GM18868 (cell line): ENCODE results near the gene GDPGP1.
"Not testable (repeated sequence)": the region's sequence is repeated elsewhere in the genome, so short reads cannot be mapped to it uniquely, and the experiment has no call there.

Experiments used
- ATAC-seq: cut with Tn5 transposase; IDR thresholded peaks from one replicate; pipeline ENCODE4 v1.9.1; 2021; ENCODE audit warnings: mild to moderate bottlenecking, moderate library complexity; ENCODE audit not compliant: unreplicated experiment

GDPGP1 gene

DNA sequence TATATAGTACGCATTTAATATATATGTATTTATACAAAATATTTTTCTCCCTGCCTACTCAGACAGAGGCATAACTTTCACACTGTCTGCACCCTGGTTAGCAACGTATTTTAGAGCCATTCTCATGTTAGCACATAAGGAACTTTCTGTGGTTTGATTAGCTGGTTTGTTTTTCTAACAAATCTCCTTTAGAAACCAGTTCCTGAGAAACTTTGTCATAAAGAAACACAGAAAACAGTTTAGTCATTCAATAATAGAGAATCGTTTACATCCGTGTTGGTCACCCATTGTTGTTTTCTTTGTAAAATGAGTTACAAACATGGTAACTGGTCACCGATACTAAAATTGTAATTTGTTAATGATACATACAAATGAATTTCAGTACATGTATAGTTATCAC, 25.5 kb downstream of the GDPGP1 start:
- peak; percentile 79 for ATAC-seq

DNA sequence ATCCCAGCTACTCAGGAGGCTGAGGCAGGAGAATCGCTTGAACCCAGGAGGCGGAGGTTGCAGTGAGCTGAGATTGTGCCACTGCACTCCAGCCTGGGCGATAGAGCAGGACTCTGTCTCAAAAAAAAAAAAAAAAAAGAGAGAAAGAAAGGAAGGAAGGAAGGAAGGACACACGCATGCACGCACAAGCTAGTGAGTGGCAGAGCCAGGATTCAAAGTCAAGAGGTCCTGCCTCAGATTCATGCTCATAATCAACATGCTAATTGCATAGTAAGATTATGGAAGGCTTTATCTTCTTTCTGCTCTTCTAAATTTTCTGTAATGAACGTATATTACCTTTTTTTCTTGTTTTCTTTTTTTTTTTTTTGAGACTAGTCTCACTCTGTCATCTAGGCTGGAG, 26.7 kb downstream of the GDPGP1 start:
- not testable (repeated sequence) for ATAC-seq

DNA sequence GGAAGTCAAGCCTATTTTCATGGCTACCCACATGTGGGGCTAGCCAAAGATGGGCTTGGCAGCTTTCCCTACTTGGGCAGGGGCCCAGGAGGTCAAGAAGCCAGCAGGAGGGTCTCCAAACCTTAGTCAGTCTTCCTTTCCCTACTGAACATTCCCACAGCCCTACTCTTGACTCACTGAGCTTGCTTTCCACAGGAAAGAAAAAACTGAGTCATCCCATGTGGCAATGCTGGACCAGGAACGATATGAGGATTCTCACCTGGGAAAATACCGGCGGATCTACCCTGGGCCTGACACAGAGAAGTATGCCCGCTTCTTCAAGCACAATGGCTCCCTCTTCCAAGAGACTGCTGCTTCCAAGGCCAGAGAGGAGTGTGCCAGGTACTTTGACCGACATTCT, 27.8 kb downstream of the GDPGP1 start:
- ATAC-seq: no peak

DNA sequence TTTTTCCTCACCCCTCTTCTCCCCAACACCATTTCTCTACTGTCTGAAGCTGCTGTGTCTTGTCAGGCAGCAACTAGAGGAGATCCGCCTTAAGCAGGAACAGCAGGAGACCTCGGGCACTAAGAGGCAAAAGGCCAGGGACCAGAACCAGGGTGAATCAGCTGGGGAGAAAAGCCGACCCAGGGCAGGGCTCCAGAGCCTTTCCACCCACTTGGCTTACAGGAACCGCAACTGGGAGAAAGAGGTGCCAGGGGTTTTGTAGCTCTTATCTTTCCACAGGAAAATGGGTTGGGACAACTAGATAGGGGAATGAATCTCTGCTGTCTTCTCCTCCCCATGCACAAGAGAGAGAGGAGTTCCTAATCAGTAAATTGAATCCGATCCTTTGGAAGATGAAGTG, 28.4 kb downstream of the GDPGP1 start:
- ATAC-seq: no peak

DNA sequence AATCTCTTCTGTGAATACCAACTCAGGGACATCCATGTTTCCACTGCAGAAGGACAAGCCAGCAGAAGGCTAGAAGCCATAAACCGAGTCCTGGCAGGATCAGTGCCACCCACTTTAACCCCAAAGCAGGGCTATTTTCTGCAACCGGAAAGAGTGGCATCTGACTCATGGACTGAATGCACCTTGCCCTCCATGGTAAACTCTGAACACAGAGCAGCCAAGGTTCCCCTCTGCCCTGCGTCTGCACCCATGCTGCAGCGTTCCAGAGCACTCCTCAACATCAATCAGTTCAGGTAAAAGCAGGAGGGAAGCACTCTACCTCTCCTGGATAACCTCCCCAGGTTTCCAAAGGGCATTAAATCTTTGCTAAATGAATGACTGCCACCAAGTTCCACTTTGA, 30.7 kb downstream of the GDPGP1 start:
- no peak for ATAC-seq

DNA sequence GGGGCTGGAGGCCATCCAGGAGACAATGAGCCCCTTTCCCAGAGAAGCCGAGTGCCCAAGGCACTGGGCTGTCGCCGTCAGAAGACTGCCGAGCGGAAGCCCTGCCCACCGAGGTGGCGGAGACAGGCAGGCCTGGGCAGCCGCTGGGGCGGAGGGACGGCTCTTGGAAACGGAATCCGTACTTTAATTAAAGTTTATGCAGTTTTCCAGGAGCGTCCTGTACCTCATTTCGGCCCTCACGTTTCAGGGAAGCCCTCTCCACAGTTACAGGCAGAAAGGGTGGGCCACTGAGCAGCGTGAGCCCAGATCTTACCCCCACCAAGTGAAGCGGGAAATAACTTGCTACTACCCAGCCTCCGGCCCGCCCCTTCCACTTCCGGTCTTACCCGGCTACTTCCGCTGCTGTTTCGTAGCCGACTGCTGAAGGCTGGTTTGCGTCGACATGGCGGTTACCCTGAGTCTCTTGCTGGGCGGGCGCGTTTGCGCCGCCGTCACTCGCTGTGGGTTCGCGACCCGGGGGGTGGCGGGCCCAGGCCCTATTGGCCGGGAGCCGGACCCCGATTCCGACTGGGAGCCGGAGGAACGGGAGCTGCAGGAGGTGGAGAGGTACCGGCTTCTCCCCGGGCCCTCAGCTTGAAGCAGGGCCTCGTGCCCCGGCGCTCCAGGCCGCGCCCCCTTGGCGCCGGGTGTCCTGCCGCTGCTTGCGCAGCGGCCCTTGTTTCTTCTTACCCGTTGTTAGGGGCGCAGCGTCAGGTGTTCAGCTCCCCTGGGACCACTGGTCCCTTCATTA, 31.5 kb downstream of the GDPGP1 start, which contains the start of gene NGRN:
Gene NGRN, plus strand, starts transcription at position 402 of the 790 bp plus-strand sequence. Its CDS starts 41 bp downstream, at position 443.
- peak; percentile 92 for ATAC-seq

DNA sequence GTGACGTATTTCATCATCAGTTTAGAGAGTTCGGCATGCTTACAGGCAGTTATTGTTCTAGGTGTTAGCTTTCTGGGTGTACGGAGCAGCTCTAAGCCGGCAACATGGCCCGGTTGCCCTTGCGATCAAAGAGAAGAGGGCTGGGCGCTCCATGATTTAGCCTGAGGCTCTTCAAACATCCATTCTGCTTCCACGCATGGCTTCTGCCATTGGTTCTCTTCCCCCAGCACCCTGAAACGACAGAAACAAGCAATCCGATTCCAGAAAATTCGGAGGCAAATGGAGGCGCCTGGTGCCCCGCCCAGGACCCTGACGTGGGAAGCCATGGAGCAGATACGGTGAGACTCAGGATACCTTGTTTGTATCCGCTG, 32.0 kb downstream of the GDPGP1 start:
- peak; percentile 1 for ATAC-seq

DNA sequence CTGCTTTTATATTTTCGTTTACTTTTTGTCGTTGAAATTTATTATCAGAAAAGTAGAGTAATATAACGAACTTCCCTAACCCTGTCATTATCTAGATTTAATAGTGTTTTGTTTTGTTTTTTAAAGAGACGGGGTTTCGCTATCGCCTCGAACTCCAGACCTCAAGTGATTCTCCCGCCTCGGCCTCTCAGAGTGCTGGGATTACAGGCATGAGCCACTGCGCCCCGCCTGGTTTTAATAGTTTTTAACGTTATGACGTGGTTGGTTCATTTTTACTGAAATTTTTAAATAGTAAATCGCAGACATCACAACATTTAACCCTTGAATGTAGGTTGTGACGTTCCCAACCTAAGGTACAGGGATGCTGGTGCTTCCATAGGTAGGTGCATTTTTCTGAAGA, 32.5 kb downstream of the GDPGP1 start:
- no peak for ATAC-seq

DNA sequence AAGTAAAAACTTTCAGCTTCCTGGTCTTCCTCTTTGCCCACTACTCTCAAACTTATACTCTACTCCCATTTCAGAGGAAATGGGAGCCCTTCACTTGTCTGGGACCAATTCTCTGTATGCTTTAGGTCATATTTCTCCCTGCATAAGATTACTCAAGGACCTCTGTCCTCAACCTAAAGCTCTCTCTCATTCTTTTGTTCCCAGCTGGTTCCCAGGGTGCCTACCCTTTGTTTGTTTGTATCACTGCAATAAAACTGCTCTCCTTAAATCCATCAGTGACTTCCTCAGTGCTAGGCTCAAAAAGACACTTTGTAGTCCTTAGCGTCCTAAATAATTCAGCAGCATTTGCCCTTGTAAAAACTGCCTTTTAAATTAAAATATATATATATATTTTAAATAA, 34.4 kb downstream of the GDPGP1 start:
- no peak for ATAC-seq

DNA sequence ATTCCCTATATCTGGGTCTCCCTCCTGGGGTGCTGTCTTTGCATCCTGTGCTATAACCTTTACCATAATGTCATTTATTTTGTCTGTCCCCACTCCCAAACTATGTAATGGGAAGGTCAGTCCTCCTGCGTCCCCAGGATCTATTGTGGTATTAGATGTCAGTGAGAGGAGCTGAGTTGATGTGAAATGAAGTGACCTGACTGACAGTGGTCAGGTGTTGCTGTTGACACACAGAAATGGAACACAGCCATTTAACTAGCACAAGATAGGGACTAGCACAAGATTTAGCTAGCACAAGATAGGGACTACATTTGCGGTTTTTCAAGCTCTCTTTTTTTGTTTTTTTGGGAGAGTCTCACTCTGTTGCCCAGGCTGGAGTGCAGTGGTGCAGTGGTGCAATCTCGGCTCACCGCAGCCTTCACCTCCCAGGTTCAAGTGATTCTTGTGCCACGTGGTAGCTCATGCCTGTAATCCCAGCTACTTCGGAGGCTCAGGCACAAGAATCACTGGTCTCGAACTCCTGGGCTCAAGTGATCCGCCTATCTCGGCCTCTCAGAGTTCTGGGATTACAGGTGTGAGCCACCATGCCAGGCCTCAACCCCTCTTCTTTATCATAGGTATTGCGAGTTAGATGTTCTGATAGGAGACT, 36.6 kb downstream of the GDPGP1 start:
- ATAC-seq: no peak

DNA sequence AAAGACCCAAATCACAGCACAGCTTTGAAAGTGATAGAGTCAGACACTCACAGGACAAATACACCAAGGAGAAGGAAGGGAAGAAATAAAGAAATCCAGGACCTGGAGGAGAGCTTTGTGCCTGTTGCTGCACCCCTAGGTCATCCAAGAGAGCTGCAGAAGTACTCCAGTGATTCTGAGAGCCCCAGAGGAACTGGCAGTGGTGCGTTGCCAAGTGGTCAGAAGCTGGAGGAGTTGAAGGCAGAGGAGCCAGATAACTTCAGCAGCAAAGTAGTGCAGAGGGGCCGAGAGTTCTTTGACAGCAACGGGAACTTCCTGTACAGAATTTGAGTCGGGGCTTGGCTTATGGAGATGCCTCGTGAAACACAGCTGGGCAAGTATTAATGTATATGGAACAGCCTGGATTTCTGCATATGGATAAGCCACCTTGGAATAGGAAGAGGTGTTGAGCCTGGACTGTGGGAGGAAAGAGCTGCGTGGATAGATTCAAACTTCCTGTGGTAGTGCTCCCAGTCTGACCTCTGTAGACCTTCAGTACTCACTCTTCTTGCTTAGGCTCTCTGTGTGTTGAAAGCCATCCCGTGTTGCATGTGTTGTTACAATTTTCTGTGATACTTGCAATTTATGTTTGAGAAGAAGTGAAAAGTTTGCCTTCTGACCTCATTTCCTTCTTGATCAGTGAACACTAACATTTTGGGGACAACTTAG, 37.6 kb downstream of the GDPGP1 start:
- ATAC-seq: no peak

DNA sequence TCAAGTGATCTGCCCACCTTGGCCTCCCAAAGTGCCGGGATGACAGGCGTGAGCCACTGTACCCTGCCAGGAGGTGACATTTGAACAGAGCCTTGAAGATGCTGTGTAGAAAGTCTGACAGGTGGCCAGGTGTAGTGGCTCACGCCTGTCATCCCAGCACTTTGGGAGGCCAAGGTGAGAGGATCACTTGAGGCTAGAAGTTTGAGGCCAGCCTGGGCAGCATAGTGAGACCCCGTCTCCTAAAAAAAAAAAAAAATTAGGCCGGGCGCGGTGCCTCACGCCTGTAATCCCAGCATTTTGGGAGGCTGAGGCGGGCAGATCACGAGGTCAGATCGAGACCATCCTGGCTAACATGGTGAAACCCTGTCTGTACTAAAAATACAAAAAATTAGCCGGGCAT, 44.5 kb downstream of the GDPGP1 start:
- not testable (repeated sequence) for ATAC-seq

DNA sequence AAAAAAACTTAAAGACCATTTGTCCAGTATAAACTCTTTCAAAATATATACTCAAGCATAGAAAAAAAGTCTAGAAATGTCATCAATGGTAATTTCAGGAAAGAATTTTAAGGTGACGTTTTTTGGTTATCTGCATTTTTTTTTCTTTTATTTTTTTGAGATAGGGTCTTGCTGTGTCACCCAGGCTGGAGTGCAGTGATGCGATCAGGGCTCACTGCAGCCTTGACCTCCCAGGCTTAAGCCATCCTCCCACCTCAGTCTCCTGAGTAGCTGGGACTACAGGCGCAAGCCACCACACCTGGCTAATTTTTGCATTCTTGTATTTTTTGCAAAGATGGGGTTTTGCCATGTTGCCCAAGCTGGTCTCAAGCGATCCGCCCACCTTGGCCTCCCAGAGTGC, 46.7 kb downstream of the GDPGP1 start:
- not testable (repeated sequence) for ATAC-seq

DNA sequence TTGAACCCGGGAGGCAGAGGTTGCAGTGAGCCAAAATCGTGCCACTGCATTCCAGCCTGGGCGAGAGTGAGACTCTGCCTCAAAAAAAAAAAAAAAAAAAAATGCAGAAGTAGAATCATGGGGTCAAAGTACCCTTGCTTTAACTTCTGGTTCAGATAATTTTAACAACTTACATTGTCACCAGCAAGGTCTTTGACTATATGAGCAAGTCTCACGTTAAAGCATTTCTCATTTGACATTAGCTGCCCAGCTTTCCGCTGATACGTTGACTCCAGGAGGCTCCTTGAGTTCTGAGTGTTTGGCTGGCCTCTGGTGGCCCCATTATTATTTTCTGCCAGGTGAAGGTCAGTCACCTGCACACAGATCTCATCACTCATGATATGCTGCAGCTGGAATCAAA, 47.6 kb downstream of the GDPGP1 start:
- not testable (repeated sequence) for ATAC-seq

DNA sequence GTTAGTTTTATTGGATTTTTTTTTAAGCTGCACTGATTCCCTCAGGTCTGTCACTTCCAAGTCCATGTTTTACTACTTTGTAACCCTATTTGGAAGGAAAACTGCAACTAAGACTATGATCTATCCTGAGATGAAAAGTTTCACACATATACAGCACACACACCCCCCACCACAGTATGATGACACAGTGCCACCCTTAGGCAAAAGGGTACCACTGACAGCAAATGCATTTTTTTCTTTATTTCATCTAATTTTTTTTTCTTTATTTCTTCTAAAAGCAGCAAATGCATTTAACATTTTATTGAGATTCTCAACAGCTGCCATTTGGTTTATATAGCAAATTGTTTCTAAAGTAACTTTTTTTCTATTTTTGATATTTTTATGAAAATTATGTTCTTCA, 52.7 kb downstream of the GDPGP1 start:
- no peak for ATAC-seq

DNA sequence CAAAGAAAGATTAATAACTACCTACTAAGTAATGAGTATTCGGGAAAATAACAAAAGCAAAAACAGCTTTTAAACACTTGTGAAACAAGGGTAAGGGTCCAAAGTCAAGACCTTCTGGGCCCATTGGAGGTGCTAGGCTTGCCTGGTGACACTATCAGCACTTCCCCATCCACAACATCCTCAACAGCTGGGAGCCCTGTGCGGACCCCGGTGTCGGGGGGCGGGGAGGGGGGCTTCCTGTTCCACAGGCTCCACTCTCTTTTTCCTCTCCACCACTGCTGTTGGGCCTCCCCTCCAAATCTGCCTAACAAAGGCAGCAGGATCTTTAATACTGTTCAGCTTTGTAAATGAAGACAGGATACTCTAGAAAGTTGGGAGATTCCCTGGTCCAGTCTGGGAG, 53.1 kb downstream of the GDPGP1 start:
- no peak for ATAC-seq

DNA sequence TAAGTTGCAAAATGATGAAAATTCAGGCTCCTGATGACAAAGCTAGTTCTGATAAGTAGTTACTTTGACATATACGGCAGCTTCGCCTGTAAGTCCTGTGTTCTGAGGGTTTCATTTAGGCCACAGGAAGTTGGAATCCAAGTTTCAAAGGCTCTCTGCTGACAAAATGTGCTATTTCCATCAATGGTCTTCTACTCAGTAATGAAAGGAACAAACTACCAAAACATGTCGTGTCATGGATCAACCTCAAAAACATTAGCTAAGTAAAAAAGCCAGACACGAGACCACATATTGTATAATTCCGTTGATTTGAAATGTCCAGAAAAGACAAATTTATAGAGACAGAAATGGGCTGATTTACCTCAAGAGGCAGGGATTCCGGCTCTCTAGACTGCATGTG, 53.9 kb downstream of the GDPGP1 start:
- ATAC-seq: no peak

DNA sequence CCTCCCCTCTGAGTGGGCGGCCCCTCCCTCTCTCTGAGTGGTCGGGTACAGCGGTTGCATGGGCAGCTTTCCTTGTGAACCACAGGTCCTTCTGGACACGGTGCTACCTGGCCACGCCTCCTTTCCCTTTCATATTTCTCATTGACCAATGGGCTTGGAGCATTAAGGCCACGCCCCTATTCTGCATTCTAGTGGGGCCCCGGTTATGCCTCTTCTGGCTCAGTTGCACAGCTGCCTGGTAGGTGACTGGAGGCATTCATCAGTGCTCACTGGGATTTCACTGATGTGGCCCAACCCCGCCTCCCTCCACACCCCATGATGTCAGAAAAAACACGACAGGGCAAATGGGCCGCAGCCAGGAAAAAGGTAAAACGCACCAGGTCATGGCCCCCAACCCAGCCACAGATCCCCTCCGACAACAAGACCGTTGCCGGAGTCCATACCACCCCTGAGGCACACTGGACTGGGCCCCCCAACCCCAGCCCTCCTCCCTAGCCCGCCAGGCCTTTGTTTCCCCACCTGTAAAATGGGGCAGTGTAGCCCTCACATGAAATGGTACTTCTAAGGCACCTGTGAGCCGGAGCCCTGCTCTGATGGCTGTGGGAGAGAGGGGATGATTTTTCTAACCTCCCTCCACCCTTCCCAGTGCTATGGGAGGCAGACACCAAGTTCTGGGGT, 57.8 kb downstream of the GDPGP1 start:
- ATAC-seq: no peak

DNA sequence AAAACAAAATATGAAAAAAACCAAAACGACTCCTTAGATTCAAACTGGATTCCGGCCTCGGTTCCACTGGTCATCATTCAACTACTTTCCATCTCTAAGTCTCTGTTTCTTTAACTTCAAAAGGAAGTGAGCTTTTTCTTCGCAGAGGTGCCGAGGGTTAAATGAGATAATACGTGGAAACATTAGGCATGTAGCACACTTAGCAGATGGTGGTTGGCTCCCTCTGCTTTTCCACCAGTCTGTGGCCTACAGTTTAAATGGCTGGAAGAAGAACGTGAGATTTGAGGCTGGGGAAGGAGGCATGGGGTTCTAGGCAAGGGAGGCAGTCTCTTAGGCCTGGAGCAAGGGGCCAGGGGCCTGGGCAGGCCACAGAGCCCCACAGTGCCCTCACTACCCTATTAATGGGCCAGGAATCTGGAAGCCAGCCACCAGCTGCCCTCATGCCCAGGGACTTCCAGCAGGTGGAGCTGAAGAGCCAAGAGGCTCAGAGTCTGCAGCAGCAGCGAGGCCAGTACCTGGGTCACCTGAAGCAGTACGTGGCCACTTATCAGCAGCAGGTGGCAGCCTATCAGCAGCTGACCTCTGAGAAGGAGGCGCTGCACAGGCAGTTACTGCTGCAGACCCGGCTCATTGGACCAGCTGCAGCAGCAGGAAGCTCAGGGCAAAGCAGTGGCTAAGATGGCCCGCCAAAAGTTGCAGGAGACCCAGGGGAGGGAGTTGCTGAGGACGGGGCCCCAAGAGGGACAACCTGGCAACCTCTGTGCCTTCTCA, 59.2 kb downstream of the GDPGP1 start:
- not testable (repeated sequence) for ATAC-seq

DNA sequence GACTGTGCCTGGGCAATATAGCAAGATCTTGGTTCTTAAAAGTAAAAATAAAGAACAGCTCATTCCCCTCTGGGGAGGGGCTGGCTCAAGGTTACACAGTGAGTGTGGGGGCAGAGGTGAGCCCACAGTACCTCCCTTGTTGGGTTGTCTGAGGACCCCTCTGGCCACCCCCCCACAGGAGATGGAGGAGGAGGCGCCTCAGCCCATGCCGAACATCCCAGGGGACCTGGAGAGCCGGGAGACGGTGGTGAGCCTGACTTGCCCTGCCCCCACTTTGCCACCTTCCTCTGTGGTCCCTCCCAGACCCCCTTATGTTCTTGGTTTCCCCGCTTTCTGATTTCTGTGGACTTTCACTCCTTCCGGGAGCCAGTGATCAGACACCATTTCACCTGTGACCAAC, 60.1 kb downstream of the GDPGP1 start:
- no peak for ATAC-seq
